Esophagus squamous epithelium (tissue), 4 donors: ENCODE results near the gene PDE9A.

Source experiments
- POLR2A ChIP-seq, 4 donors: fragments of 450-650 bp; IDR thresholded peaks; one replicate each; pipeline ENCODE4 v1.6.1; 2017; ENCODE audit warnings: antibody characterized with exemption in 4 of 4, mild to moderate bottlenecking in 4 of 4, moderate library complexity in 3 of 4
- TF ChIP-seq, protein P1 (sequence below), 6 experiments: fragments of 450-650 bp in 4 of 6; fragments of 200-600 bp in 2 of 6; sonication (generic) in 2 of 6; IDR thresholded peaks; one replicate each; pipeline ENCODE4 v1.5.1; 2016 to 2019; ENCODE audit warnings: antibody characterized with exemption in 6 of 6, mild to moderate bottlenecking in 4 of 6, moderate library complexity in 4 of 6

DNA sequence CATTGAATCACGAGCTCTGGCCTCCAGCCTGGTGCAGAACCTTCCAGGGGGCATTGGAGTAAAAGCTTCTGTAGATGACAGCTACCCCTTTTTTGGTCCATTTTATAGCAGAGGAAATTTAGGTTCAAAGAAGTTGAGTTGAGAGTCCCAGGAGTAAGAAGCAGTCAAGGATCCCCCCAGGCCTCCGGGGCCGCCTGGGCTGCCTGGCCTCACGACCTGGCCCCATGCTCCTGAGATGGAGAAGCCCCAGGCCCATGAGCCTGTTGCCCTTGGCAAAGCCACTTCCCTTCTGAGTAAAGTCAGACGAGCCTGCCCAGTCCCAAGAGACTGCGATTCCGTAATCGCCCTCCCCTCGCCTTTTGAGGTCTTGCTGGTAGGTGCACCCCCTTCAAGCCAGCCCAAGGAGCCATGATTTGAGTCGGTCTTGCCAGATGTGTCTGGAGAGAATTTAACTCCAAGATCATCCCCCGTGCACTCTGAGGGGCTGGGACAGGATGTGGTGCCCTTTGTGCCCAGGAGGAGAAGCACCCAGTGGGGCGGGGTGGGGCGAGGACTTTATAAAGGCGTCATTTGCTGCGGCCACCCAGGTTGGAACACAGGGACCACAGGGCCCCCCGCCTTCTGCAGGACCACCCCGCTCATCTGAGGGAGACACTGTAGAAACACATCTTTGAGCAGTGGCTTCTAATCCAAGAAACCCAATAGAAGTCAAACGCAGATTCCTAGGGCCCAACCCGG lies 30.1 kb downstream of the PDE9A start:
- TF ChIP-seq, protein P1, sequence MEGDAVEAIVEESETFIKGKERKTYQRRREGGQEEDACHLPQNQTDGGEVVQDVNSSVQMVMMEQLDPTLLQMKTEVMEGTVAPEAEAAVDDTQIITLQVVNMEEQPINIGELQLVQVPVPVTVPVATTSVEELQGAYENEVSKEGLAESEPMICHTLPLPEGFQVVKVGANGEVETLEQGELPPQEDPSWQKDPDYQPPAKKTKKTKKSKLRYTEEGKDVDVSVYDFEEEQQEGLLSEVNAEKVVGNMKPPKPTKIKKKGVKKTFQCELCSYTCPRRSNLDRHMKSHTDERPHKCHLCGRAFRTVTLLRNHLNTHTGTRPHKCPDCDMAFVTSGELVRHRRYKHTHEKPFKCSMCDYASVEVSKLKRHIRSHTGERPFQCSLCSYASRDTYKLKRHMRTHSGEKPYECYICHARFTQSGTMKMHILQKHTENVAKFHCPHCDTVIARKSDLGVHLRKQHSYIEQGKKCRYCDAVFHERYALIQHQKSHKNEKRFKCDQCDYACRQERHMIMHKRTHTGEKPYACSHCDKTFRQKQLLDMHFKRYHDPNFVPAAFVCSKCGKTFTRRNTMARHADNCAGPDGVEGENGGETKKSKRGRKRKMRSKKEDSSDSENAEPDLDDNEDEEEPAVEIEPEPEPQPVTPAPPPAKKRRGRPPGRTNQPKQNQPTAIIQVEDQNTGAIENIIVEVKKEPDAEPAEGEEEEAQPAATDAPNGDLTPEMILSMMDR (IDR thresholded peaks at IDR 0.05): no peak
- no peak for TF ChIP-seq POLR2A (IDR thresholded peaks at IDR 0.05)
